ENCODE data around the gene SMTNL1. TPM values are rescaled to one million over a fixed set of nuclear protein-coding genes. Genes with fewer than 3 reads are reported as not detected.

Gene SMTNL1
- total and polyA plus RNA-seq, 9 of the 15 experiments (the other 6 are each of a cell fraction or from before 2014, with no cell fraction given) = not detected

DNA sequence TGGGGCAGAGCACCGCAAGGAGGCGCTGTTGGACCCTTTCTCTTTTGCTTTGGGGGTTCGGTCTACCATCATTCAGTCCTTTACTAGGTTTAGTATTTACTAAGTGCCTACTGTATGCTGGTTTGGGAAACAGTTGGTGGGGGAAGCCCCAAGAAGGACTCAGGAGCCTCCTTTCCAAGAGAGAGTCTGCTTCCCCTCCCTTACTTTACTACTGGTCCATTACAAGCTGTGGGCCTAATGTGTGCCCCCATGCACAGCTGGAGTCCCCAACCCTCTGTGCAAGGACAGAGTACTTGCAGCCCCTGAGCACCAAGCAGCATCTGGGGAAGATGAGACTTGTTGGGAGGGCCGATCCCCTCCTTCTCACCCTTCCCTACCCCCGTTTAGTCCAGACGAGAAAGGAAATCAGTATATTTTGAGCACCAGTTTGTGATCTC is 31.0 kb downstream of the SMTNL1 start:
- CTCF ChIA-PET (ENCODE audit: low intra/inter-chr PET ratio) = interaction anchor here (1.0 to 4.9 kb wide), 7 partner anchors 73 to 232 kb away, joined by 3 to 37 read pairs (median 4); no protein-coding TSS in a partner anchor
- Histone ChIP-seq H3K79me2 (ENCODE audit: control insufficient read depth, insufficient read depth, low read length) (no peaks in the 10 kb centered on the region; the same call in 2 of the 3 replicates), H4K20me1 (replicated peaks; ENCODE audit: control insufficient read depth, insufficient read depth, low read length) (no peaks in the 10 kb centered on the region), H3K9me3 (replicated peaks; ENCODE audit: control insufficient read depth, insufficient read depth, low read depth, low read length) (no peaks in the 10 kb centered on the region), H3K27me3 (ENCODE audit: control insufficient read depth in 2 of 2, insufficient read depth in 2 of 2, low read length in 2 of 2) (no peaks in the 10 kb centered on the region; a peak in 1 of 5 replicates), H3K4me1 (replicated peaks in 1 of 2; ENCODE audit: control insufficient read depth in 2 of 2, insufficient read depth in 2 of 2, low read length in 2 of 2) (peaks cover 12 to 19% of the 10 kb centered on the region in 2 experiments; a peak in 4 of 5 replicates), H3K9me1 (ENCODE audit: control insufficient read depth, insufficient read depth, low read length) (no peaks in the 10 kb centered on the region), H3K9ac (ENCODE audit: insufficient read depth in 1 of 2, low read depth in 2 of 2, low read length in 2 of 2) (peak overlapping the region; percentile 76 to 96), H2AFZ (ENCODE audit: low read depth, low read length) (peak overlapping the region; percentile 100), H3K4me3 (peak overlapping the region; percentile 78), H3K4me2 (ENCODE audit: insufficient read depth, low read length) (peak overlapping the region; percentile 97), H3K27ac (ENCODE audit: extremely low read depth, low read depth, low read length) (no peak overlapping the region; the same call in 2 of the 3 replicates), H3K36me3 (ENCODE audit: control insufficient read depth, insufficient read depth, low read length) (no peaks in the 10 kb centered on the region)
- TSS peak; percentile 35 for BruUV-seq (replicated peaks)
- DNase-seq (ENCODE audit: extremely low read depth in 1 of 4, low spot score in 3 of 4) = peak in 1 of 4 experiments; percentile 85
- in situ Hi-C loops (cut with MboI) = loop anchor here (5.0 kb wide), 1 partner anchor 74 kb away; no protein-coding TSS in a partner anchor
- intact Hi-C loops (cut with micrococcal nuclease) = loop anchor here (1.0 to 10.0 kb wide), 2 partner anchors 73 to 236 kb away; no protein-coding TSS in a partner anchor
- 32% methylated on average over 6 of the region's 6 CpGs for WGBS (ENCODE audit: insufficient coverage, low coverage, missing lambda C conversion rate)
- POLR2A ChIA-PET = interaction anchor here (1.0 to 1.2 kb wide), 3 partner anchors 24 to 108 kb away, joined by 3 read pairs; no protein-coding TSS in a partner anchor
- peak; percentile 26 for ATAC-seq
- FAIRE-seq = peak; percentile 72
- TF ChIP-seq, protein P1, sequence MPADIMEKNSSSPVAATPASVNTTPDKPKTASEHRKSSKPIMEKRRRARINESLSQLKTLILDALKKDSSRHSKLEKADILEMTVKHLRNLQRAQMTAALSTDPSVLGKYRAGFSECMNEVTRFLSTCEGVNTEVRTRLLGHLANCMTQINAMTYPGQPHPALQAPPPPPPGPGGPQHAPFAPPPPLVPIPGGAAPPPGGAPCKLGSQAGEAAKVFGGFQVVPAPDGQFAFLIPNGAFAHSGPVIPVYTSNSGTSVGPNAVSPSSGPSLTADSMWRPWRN (IDR thresholded peaks at IDR 0.05; ENCODE audit: low read depth) = no peak
- TF ChIP-seq KAT7 (CRISPR knock-in tag; IDR thresholded peaks at IDR 0.05; ENCODE audit: borderline replicate concordance) (0 out of 2 replicates have a peak, but pooled peaks have one; percentile 57), TARDBP (IDR thresholded peaks at IDR 0.05) (no peak), ZKSCAN1 (IDR thresholded peaks at IDR 0.05; ENCODE audit: low read depth, low read length) (peak; percentile 76; the same call in 1 of the 2 replicates), NCOA6 (IDR thresholded peaks at IDR 0.05) (no peak), CREM (IDR thresholded peaks at IDR 0.05; ENCODE audit: low read depth) (0 out of 2 replicates have a peak, but pooled peaks have one; percentile 61), ZNF75A (CRISPR knock-in tag; IDR thresholded peaks at IDR 0.05) (no peak), JUND (IDR thresholded peaks at IDR 0.05; ENCODE audit: borderline replicate concordance, low read depth, low read length) (peak; percentile 36; the same call in 1 of the 2 replicates), JUND (tag; IDR thresholded peaks at IDR 0.05; ENCODE audit: borderline replicate concordance, low read depth, low read length) (no peak; the same call in 2 of the 3 replicates), GABPB1 (CRISPR knock-in tag; IDR thresholded peaks at IDR 0.05) (0 out of 2 replicates have a peak, but pooled peaks have one; percentile 46), ZNF561 (CRISPR knock-in tag; conservative IDR thresholded peaks at IDR 0.05) (no peak), RAD21 (CRISPR knock-in tag; conservative IDR thresholded peaks at IDR 0.05 in 1 of 2, IDR thresholded peaks at IDR 0.05 in 1 of 2) (peak in 1 of 2 experiments; percentile 81; a peak in 2 of 4 replicates), HSF4 (CRISPR knock-in tag; IDR thresholded peaks at IDR 0.05; ENCODE audit: borderline replicate concordance) (no peak), CEBPB (tag; IDR thresholded peaks at IDR 0.05) (no peak), SMARCA4 (IDR thresholded peaks at IDR 0.05) (0 out of 2 replicates have a peak, but pooled peaks have one; percentile 4)
- TF ChIP-seq, protein P2, sequence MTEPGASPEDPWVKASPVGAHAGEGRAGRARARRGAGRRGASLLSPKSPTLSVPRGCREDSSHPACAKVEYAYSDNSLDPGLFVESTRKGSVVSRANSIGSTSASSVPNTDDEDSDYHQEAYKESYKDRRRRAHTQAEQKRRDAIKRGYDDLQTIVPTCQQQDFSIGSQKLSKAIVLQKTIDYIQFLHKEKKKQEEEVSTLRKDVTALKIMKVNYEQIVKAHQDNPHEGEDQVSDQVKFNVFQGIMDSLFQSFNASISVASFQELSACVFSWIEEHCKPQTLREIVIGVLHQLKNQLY (CRISPR knock-in tag; conservative IDR thresholded peaks at IDR 0.05) = no peak
- TF ChIP-seq, protein P3, sequence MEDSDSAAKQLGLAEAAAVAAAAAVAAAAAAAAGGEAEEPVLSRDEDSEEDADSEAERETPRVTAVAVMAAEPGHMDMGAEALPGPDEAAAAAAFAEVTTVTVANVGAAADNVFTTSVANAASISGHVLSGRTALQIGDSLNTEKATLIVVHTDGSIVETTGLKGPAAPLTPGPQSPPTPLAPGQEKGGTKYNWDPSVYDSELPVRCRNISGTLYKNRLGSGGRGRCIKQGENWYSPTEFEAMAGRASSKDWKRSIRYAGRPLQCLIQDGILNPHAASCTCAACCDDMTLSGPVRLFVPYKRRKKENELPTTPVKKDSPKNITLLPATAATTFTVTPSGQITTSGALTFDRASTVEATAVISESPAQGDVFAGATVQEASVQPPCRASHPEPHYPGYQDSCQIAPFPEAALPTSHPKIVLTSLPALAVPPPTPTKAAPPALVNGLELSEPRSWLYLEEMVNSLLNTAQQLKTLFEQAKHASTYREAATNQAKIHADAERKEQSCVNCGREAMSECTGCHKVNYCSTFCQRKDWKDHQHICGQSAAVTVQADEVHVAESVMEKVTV (CRISPR knock-in tag; IDR thresholded peaks at IDR 0.05) = peak; percentile 55

Measured in K562 (cell line).